Right atrium auricular region (tissue), 2 donors: Measurements from ENCODE around the gene FBLL1. TPM values are rescaled to one million over a fixed set of nuclear protein-coding genes. Genes with fewer than 3 reads are reported as not detected.
"Not testable (repeated sequence)": the region's sequence is repeated elsewhere in the genome, so short reads cannot be mapped to it uniquely, and the experiment has no call there.

Experiments used
- DNase-seq: peaks from one replicate; pipeline ENCODE4 v3.0.0-alpha.2; 2019; ENCODE audit warnings: low spot score
- H3K27ac ChIP-seq, 2 donors: fragments of 200-600 bp; sonication (generic); 1 replicate in 1 of 2; 2 replicates in 1 of 2; pipeline ENCODE4 v1.5.1; 2016 to 2019
- H3K27me3 ChIP-seq, 2 donors: fragments of 200-600 bp; sonication (generic); one replicate each; pipeline versions ENCODE4 v1.5.1 to v1.6.0; 2017 to 2019
- H3K36me3 ChIP-seq: fragments of 200-600 bp; sonication (generic); one replicate; pipeline ENCODE4 v1.5.1; 2016
- H3K4me1 ChIP-seq, 2 donors: fragments of 200-600 bp; sonication (generic); one replicate each; pipeline versions ENCODE4 v1.5.1 to v1.6.0; 2017 to 2019
- H3K4me3 ChIP-seq, 2 donors: fragments of 200-600 bp; sonication (generic); 1 replicate in 1 of 2; 2 replicates in 1 of 2; pipeline ENCODE4 v1.5.1; 2017 to 2019; ENCODE audit warnings: mild to moderate bottlenecking in 1 of 2, moderate library complexity in 1 of 2
- H3K9me3 ChIP-seq, 2 donors: fragments of 200-600 bp; sonication (generic); one replicate each; pipeline ENCODE4 v1.5.1; 2019
- CTCF ChIP-seq, 2 donors: fragments of 200-600 bp; sonication (generic); IDR thresholded peaks; one replicate each; pipeline ENCODE4 v1.5.1; 2019; ENCODE audit warnings: antibody characterized with exemption in 2 of 2
- total RNA-seq, 2 donors: library from RNA; depleted of rRNA; stranded (reverse); fragments of >200 nt; gene quantifications; one replicate each; pipeline ENCODE4 v1.1.0, GENCODE V29; 2016

FBLL1 gene
- total RNA-seq, 2 donors from 2014 or later, result 0.43 TPM; not detected in 1

GRCh38 chr5:168562279-168562678, 33.2 kb downstream of the FBLL1 start:
- no peak for TF ChIP-seq CTCF (IDR thresholded peaks at IDR 0.05)
- no peak for DNase-seq
- Histone ChIP-seq H3K4me3 (no peak overlapping the region), H3K9me3 (no peaks in the 10 kb centered on the region), H3K27ac (no peak overlapping the region), H3K4me1 (no peaks in the 10 kb centered on the region), H3K27me3 (no peaks in the 10 kb centered on the region), H3K36me3 (peaks cover 55% of the 10 kb centered on the region)

GRCh38 chr5:168563959-168564358, 34.9 kb downstream of the FBLL1 start:
- Histone ChIP-seq H3K27ac (no peak overlapping the region), H3K4me1 (no peaks in the 10 kb centered on the region), H3K4me3 (no peak overlapping the region), H3K36me3 (peaks cover 49% of the 10 kb centered on the region), H3K9me3 (no peaks in the 10 kb centered on the region), H3K27me3 (no peaks in the 10 kb centered on the region)
- no peak for DNase-seq
- no peak for TF ChIP-seq CTCF (IDR thresholded peaks at IDR 0.05)

- no peak overlapping the region for H3K27ac ChIP-seq
- H3K4me1 ChIP-seq, result peaks cover 0 to 8% of the 10 kb centered on the region in 2 donors
- H3K4me3 ChIP-seq, result no peak overlapping the region
- H3K9me3 ChIP-seq, result no peaks in the 10 kb centered on the region
- no peaks in the 10 kb centered on the region for H3K27me3 ChIP-seq
- no peak for TF ChIP-seq CTCF (IDR thresholded peaks at IDR 0.05)
- H3K36me3 ChIP-seq, result peaks cover 26% of the 10 kb centered on the region
- DNase-seq, result no peak
Observed at GRCh38 chr5:168568738-168569137, 39.6 kb downstream of the FBLL1 start.

GRCh38 chr5:168570490-168571328, 41.6 kb downstream of the FBLL1 start:
- no peaks in the 10 kb centered on the region for H3K9me3 ChIP-seq
- peaks cover 13% of the 10 kb centered on the region for H3K36me3 ChIP-seq
- no peak for TF ChIP-seq CTCF (IDR thresholded peaks at IDR 0.05)
- H3K4me1 ChIP-seq, result peaks cover 0 to 8% of the 10 kb centered on the region in 2 donors
- no peak overlapping the region for H3K27ac ChIP-seq
- DNase-seq, result no peak
- no peak overlapping the region for H3K4me3 ChIP-seq
- H3K27me3 ChIP-seq, result no peaks in the 10 kb centered on the region

- not testable (repeated sequence) for DNase-seq, H3K27ac ChIP-seq, H3K4me3 ChIP-seq, H3K27me3 ChIP-seq, H3K36me3 ChIP-seq, H3K9me3 ChIP-seq
- H3K4me1 ChIP-seq, result peaks cover 0 to 32% of the 10 kb centered on the region in 2 donors
Observed at GRCh38 chr5:168573663-168574062, 44.6 kb downstream of the FBLL1 start.

- peaks cover 0 to 32% of the 10 kb centered on the region in 2 donors for H3K4me1 ChIP-seq
- not testable (repeated sequence) for H3K9me3 ChIP-seq, H3K4me3 ChIP-seq, H3K27ac ChIP-seq, H3K27me3 ChIP-seq, H3K36me3 ChIP-seq, DNase-seq
Observed at GRCh38 chr5:168574156-168574555, 45.1 kb downstream of the FBLL1 start.
